NCI-H748 (cell line): Measurements from ENCODE around the gene CABCOCO1.
"Not testable (repeated sequence)": the region's sequence is repeated elsewhere in the genome, so short reads cannot be mapped to it uniquely, and the experiment has no call there.

ENCODE experiments used
- DNase-seq: peaks from one replicate; lab custom pipeline; 2025; ENCODE audit not compliant: unreplicated experiment; lab: John Stamatoyannopoulos, UW

CABCOCO1 gene

DNA sequence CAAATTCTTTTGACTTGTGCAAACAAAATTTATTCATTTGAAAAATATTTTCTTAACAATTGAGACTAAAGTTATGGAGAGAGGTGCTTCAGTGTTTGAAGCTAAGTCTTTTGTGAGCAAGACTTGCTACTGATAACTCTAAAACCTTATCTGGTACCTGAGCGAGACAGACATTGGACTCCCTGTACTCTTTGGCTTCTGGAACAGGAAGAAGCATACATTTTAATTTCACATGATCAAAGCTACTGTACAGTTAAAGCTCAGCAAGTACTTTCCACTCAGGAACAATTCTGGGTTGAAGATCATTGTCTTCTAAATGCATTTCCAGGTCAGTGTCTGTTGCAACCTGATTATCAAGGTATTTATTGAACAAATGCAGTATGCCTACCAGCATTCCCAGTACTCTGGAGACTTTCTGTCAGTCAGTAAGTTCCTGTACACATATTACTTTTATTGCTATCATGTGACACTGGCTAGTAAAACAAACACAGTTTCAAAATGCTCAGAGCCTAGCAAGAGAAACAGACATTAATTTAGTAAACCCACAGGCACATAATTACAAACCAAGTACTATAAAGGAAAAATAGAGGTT lies 42.4 kb downstream of the CABCOCO1 start:
- DNase-seq: no peak

DNA sequence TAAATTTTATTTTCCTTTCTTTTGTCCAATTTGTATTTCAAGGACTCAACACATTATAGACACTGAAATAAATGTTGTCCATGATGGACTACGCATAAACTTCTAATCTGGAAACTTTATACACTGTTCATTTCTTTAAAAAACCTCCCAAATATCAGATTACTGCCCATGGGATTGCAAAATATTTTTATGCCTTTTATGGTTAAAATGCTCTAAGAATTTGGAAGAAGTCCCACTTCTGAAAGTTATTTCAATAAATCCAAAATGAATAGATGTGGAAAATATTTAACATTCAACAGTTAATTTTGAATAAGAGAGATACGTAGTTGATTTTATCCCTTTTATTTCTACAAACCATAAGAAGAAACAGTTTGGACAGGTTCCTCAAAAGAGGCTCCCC lies 46.1 kb downstream of the CABCOCO1 start:
- no peak for DNase-seq

DNA sequence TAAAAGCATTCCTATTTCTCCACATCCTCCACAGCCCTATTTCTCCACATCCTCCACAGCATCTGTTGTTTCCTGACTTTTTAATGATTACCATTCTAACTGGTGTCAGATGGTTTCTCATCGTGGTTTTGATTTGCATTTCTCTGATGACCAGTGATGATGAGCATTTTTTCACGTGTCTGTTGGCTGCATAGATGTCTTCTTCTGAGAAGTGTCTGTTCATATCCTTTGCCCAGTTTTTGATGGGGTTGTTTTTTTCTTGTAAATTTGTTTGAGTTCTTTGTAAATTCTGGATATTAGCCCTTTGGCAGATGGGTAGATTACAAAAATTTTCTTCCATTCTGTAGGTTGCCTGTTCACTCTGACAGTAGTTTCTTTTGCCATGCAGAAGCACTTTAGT lies 49.4 kb downstream of the CABCOCO1 start:
- not testable (repeated sequence) for DNase-seq

DNA sequence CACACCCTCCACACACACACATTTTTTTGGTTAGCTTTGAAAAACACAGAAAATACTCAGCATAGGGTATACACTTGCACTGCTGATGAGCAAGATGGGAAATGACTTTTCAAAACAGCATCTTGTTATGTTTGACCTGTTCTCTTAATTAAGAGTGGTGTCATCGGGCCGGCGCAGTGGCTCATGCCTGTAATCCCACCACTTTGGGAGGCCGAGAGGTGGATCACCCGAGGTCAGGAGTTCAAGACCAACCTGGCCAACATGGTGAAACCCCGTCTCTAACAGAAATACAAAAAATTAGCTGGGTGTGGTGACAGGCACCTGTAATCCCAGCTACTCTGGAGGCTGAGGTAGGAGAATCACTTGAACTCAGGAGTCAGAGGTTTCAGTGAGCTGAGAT lies 56.7 kb downstream of the CABCOCO1 start:
- not testable (repeated sequence) for DNase-seq

GRCh38 chr10:61719906-61720305 lies 57.2 kb downstream of the CABCOCO1 start:
- DNase-seq: no peak

GRCh38 chr10:61721431-61721830 lies 58.7 kb downstream of the CABCOCO1 start:
- no peak for DNase-seq

DNA sequence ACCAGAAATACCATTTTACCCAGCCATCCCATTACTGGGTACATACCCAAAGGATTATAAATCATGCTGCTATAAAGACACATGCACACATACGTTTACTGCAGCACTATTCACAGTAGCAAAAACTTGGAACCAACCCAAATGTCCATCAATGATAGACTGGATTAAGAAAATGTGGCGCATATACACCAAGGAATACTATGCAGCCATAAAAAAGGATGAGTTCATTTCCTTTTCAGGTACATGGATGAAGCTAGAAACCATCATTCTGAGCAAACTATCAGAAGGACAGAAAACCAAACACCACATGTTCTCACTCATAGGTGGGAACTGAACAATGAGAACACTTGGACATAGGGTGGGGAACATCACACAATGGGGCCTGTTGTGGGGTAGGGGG lies 62.5 kb downstream of the CABCOCO1 start:
- not testable (repeated sequence) for DNase-seq

- DNase-seq: no peak
These were observed 66.9 kb downstream of the CABCOCO1 start for GRCh38 chr10:61729596-61729995.

DNA sequence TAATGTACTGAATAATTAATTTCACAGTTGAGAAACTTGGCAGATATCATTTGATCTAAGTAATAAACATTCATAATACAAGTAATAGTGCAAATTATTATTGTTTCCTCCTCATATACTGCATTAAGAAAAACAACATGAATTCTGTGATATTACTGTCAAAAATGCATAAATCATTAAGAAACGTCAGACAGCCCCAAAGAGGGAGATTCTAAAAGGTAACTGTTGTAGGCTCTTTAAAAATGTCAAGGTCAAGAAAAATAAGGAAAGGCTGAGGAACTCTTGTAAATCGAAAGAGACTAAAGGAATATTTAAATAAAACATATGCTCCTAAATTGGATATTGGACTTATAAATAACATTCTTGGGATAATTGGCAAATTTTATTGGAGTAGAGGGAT lies 67.9 kb downstream of the CABCOCO1 start:
- DNase-seq: no peak

- no peak for DNase-seq
These were observed 68.9 kb downstream of the CABCOCO1 start for GRCh38 chr10:61731638-61732037.

- no peak for DNase-seq
These were observed 70.0 kb downstream of the CABCOCO1 start for GRCh38 chr10:61732629-61733278.

DNA sequence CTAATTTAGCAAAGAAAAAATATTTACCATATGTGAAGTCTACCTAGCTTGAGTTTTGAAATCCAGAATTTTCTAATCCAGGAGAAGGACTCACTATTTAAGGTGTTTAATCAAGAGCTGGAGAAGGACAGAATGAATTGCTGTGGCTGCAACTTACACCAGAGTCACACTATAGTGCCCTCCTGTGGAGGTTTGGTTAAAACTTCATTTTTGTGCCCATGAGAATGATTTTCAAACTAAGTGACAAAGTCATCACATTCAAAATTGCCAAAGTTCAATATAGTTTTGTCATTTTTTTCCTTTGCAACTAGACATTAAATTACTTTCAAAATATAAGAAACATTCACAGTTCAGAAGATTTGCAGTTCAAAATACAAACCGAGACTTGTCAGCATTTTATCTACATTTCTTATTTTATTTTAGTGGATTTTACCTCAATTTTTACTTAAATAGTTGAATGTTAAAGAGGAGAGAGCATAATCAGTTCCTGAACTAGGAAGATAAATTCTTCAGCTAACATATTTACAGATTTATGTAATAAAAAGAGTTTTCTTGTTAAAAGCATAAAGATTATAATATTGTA lies 70.7 kb downstream of the CABCOCO1 start:
- peak; percentile 63 for DNase-seq

DNA sequence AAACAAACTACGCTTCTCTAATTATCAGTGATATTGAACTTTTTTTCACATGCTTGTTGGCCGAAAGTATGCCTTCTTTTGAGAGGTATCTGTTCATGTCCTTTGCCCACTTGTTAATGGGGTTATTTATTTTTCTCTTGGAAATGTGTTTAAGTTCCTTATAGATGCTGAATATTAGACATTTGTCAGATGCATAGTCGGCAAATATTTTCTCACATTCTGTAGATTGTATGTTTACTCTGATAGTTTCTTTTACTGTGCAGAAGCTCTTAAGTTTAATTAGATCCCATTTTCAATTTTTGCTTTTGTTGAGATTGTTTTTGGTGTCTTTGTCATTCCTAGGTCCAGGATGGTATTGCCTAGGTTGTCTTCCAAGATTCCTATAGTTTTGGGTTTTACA lies 73.2 kb downstream of the CABCOCO1 start:
- DNase-seq: no peak

DNA sequence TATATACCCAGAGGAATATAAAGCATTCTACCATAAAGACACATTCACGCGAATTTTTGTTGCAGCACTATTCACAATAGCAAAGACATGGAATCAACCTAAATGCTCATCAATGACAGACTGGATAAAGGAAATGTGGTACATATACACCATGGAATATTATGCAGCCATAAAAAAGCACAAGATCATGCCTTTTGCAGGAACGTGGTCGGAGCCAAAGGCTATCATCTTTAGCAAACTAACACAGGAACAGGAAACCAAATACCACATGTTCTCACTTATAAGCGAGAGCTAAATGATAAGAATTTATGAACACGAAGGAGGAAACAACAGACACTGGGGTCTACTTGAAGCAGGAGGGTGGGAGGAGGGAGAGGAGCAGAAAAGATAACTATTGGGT lies 74.7 kb downstream of the CABCOCO1 start:
- DNase-seq: not testable (repeated sequence)

- no peak for DNase-seq
These were observed 80.1 kb downstream of the CABCOCO1 start for GRCh38 chr10:61742812-61743211.

- peak; percentile 11 for DNase-seq
These were observed 81.7 kb downstream of the CABCOCO1 start for GRCh38 chr10:61744469-61744868.

- no peak for DNase-seq
These were observed 83.6 kb downstream of the CABCOCO1 start for GRCh38 chr10:61746377-61746776.

- DNase-seq: no peak
These were observed 84.6 kb downstream of the CABCOCO1 start for GRCh38 chr10:61747307-61747706.

DNA sequence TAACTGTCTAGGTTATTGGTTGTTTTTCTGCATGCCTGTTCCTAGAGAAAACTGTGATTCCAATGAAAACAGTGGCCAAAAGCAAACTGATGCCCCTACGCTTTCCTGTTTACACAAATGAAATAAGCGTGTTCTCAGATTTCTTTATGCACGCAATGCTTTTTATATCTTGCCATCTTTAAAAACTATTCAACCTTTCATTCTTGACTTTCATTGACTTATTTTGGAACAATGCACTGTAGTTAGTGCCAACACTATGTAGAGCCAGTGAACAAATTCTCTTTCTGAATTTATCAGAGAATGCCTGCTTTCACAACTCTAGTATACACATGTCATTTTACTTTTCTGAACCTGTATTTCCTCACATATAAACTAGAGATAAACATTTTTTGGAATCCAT lies 86.6 kb downstream of the CABCOCO1 start:
- DNase-seq: no peak

GRCh38 chr10:61750943-61751471 lies 88.3 kb downstream of the CABCOCO1 start:
- peak; percentile 63 for DNase-seq

GRCh38 chr10:61751599-61751998 lies 88.9 kb downstream of the CABCOCO1 start:
- DNase-seq: no peak
